Measurements from ENCODE around the gene MECP2.

GRCh38 chrX:153993079-153993478 lies 104.4 kb downstream of the MECP2 start:
- TF ChIP-seq POLR2A (IDR thresholded peaks at IDR 0.05) (no peak), CTCF (IDR thresholded peaks at IDR 0.05) (no peak), POLR2AphosphoS5 (IDR thresholded peaks at IDR 0.05) (no peak)
